HG03064 (cell line): Measurements from ENCODE around the gene CDK14.

Experiments
- ATAC-seq: cut with Tn5 transposase; IDR thresholded peaks from one replicate; pipeline ENCODE4 v1.9.1; 2021; ENCODE audit warnings: low read depth; ENCODE audit not compliant: unreplicated experiment

CDK14 gene

GRCh38 chr7:90977056-90977455 is 380.9 kb downstream of the CDK14 start:
- no peak for ATAC-seq

- no peak for ATAC-seq
Observed at GRCh38 chr7:90980545-90980944, 384.4 kb downstream of the CDK14 start.

GRCh38 chr7:90982228-90982627 is 386.1 kb downstream of the CDK14 start:
- ATAC-seq = no peak

DNA sequence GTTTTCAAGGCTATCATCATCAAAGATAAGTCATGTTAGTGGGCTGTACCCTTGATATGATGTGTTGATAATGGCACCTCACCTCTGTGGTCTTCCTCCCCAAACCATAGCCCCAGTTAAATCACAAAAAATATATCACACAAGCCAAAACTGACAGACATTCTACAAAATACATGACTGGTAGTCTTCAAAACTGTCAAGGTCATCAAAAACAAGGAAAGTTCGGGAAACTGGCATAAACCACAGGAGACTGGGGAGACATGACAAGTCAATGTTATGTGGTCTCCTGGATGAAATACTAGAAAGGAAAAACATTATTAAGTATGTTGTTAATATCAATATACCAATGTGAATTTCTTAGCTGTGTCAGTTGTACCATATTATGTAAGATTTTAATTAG is 388.6 kb downstream of the CDK14 start:
- no peak for ATAC-seq

DNA sequence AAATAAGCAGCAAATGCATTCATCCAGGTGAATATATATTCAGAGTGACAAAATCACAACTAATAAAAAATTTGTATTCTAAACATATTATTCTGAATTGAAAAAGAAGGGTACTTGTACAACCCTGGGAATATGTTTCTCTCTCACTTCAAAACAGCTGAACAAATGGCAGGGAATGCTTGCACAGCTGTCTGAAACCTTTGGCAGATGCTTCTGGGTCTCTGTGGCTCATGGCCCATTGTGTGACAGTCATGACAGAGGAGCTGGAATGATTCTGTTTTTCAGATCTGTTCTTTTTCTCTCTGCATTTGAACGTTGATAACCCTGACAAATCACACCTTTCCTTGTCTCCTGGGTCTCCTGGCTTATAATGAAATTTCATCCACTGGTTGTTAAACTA is 392.4 kb downstream of the CDK14 start:
- no peak for ATAC-seq

- no peak for ATAC-seq
Observed at GRCh38 chr7:90988996-90989765, 393.1 kb downstream of the CDK14 start.

GRCh38 chr7:90994121-90994520 is 398.0 kb downstream of the CDK14 start:
- ATAC-seq = no peak

DNA sequence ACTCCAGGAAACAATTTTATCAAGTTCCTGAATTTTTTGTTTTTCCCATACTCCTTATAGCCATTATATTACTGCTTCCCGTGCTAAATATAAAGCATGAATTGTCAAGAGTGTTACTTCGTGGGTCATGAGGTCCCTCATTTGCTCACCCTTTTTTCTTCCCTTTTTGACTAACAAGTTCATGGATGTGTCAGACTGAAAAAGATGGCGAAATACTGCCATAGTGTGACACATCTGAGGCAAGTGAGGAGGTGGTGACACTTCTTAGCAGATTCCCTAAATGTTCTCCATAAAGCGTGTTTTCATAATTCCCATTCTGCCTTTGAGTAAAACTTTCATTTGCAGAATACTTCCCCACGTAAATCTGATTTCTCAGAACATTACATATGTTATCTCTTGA is 398.5 kb downstream of the CDK14 start:
- no peak for ATAC-seq

GRCh38 chr7:90995996-90996395 is 399.9 kb downstream of the CDK14 start:
- ATAC-seq = no peak

- ATAC-seq = no peak
Observed at GRCh38 chr7:90999989-91000979, 404.2 kb downstream of the CDK14 start.

GRCh38 chr7:91005024-91005423 is 408.9 kb downstream of the CDK14 start:
- ATAC-seq = no peak

DNA sequence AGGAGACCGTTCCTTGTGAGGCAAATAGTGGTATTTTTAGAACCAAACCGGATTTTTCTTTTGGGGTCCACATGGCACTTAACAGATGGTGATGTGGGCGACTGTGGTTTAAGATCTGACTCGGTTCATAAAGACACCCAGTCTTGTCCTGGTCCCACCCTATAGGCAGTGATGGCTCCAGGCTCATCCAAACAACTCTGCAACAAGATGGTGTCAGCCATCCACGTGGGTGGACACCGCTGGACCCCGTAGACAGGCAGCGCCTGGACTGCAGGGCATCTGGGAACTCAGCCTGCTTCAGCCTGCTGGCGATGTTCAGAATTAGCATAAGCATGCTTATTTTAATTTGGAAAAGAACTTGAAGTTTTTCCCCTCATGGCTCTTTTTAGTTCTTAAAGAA is 409.7 kb downstream of the CDK14 start:
- ATAC-seq = no peak

GRCh38 chr7:91007371-91007770 is 411.2 kb downstream of the CDK14 start:
- no peak for ATAC-seq

DNA sequence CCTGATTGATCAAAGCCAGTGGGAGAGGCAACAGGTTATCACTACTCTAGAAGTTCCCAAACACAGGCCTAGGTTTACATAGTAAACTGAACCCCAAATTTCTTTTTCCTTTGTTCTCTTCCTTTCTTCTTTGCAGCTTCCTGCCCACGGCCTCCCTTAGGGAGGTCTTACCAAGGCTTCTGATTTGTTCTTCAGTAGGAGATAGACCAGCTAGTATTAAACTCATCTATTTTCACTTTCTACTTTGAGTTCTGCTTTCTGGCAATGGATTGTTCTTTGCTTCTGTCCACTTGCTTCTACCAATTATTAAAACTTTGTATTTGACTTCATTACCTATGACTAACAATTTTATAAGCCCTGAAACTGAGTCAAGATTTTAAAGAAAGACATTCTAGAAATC is 417.0 kb downstream of the CDK14 start:
- ATAC-seq = no peak

DNA sequence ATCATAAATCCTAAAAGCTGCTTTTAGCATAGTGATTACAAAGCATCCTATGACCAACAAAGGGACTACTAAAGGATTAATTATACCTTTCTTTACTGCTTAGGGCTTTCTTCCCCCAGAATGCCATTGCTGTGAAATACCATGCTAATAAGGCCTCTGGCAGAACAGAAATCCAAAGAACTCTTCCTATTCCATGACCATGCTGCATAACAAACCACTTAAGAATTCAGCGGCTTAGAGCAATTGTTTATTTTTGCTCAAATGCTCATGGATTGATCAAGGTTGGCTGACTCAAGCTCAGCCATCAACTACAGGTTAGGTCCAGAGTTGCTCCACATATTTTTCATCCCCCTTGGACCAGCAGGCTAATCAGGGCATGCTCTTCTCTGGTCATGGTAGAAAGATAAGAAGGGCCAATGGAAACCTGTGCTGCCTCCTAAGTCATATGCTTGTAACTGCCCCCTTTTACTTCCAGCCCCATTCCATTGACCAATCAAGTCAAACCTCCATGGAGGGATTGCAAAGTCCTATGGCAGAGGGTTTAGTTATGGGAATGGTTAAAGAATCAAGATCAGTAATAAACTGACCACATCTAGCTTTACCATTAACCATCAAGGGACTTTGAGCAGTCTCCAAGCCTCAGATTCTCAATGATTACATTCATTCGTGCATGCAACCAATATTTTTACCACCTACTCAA is 423.7 kb downstream of the CDK14 start:
- no peak for ATAC-seq

DNA sequence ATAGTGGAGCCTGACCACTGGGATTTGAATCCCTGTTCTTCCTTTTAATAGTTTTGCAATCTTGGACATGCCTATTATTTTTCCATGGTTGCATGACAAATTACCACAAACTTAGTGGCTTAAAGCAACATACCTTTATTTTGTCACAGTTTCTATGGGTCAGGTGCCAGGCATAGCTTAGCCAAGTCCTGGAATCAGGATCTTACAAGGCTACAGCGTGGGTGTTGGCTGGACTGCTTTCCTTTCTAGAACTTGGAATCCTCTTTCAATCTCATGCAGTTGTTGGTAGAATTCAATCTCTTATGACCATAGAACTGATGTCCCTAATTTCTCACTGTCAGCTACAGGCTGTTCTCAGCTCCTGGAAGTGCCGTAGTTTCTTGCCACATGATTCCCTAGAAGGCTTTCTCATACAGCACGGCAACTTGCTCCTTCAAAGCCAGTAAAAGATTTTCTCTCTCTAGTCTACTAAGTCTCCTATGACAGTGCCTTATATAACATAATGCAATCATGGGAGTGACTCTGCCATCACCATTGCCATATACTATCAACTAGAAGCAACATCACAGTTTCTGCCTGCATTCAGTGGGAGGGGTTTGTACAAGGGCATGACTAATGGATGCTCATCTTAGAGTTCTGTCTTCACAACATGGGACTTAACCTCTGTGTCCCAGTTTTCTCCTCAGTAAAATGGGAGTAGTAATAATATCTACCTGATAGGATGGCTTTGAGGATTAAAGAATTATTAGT is 424.7 kb downstream of the CDK14 start:
- ATAC-seq = no peak

- no peak for ATAC-seq
Observed at GRCh38 chr7:91021956-91022355, 425.8 kb downstream of the CDK14 start.

- no peak for ATAC-seq
Observed at GRCh38 chr7:91025906-91026390, 429.8 kb downstream of the CDK14 start.

GRCh38 chr7:91029688-91030087 is 433.6 kb downstream of the CDK14 start:
- no peak for ATAC-seq
